Activated T-helper 2 cell treated with anti-CD3 and anti-CD28 coated beads, Interferon-gamma antibody, Interleukin-2, Interleukin-4, amounts not matched to agents 10 μg/mL and 5 μg/mL and 100 μg/mL, durations not matched to agents 14 hours and 24 hours and 36 hours (primary cell): Measurements from ENCODE around the gene EFCC1. TPM values are rescaled to one million over a fixed set of nuclear protein-coding genes. Genes with fewer than 3 reads are reported as not detected.
"Not testable (repeated sequence)": the region's sequence is repeated elsewhere in the genome, so short reads cannot be mapped to it uniquely, and the experiment has no call there.

Experiments used
- DNase-seq: peaks from one replicate; pipeline ENCODE4 v3.0.0; 2021; ENCODE audit warnings: low spot score
- H3K27ac Mint-ChIP-seq: one replicate; pipeline ENCODE4 v1.8.0; 2021; ENCODE audit warnings: mixed read lengths
- H3K27me3 Mint-ChIP-seq: one replicate; pipeline ENCODE4 v1.8.0; 2021; ENCODE audit warnings: low read depth, mixed read lengths
- H3K36me3 Mint-ChIP-seq: one replicate; pipeline ENCODE4 v1.8.0; 2021; ENCODE audit warnings: low read depth, mixed read lengths
- H3K4me1 Mint-ChIP-seq: one replicate; pipeline ENCODE4 v1.8.0; 2021; ENCODE audit warnings: low read depth, mixed read lengths
- H3K4me3 Mint-ChIP-seq: one replicate; pipeline ENCODE4 v1.8.0; 2021; ENCODE audit warnings: low read depth, mild to moderate bottlenecking, moderate library complexity, mixed read lengths
- H3K9me3 Mint-ChIP-seq: one replicate; pipeline ENCODE4 v1.8.0; 2021; ENCODE audit warnings: mixed read lengths
- intact Hi-C: fragments of 100-400 bp; cut with micrococcal nuclease; formaldehyde crosslinking; loops from one replicate; pipeline ENCODE4 v1.15.1; 2023
- total RNA-seq: library from RNA; stranded (reverse); gene quantifications from 2 replicates; pipeline ENCODE4 v1.2.3, GENCODE V29; 2022

The EFCC1 gene
- total RNA-seq, 1 donor from 2014 or later: 0.32 TPM

- Mint-ChIP-seq H3K36me3 (no peaks in the 10 kb centered on the region), H3K27me3 (peaks cover 10% of the 10 kb centered on the region), H3K4me3 (no peak overlapping the region), H3K4me1 (peaks cover 5% of the 10 kb centered on the region), H3K27ac (no peak overlapping the region), H3K9me3 (no peaks in the 10 kb centered on the region)
- DNase-seq: no peak
- intact Hi-C loops: no loop called here
Observed at GRCh38 chr3:129070086-129070885, 69.2 kb downstream of the EFCC1 start.

- Mint-ChIP-seq H3K36me3 (no peaks in the 10 kb centered on the region), H3K4me1 (peaks cover 2% of the 10 kb centered on the region), H3K27ac (no peak overlapping the region), H3K4me3 (no peak overlapping the region), H3K27me3 (peaks cover 3% of the 10 kb centered on the region), H3K9me3 (no peaks in the 10 kb centered on the region)
- DNase-seq: no peak
- intact Hi-C loops: no loop called here
Observed at GRCh38 chr3:129077222-129077621, 76.1 kb downstream of the EFCC1 start.

- no peak for DNase-seq
- Mint-ChIP-seq H3K27me3 (no peaks in the 10 kb centered on the region), H3K4me3 (no peak overlapping the region), H3K9me3 (no peaks in the 10 kb centered on the region), H3K36me3 (no peaks in the 10 kb centered on the region), H3K27ac (no peak overlapping the region), H3K4me1 (peaks cover 2% of the 10 kb centered on the region)
- intact Hi-C loops: no loop called here
Observed at GRCh38 chr3:129078510-129078909, 77.4 kb downstream of the EFCC1 start.

- Mint-ChIP-seq H3K4me3 (no peak overlapping the region), H3K27ac (no peak overlapping the region), H3K36me3 (peaks cover 3% of the 10 kb centered on the region), H3K27me3 (no peaks in the 10 kb centered on the region), H3K4me1 (peaks cover 2% of the 10 kb centered on the region), H3K9me3 (no peaks in the 10 kb centered on the region)
- DNase-seq: no peak
- intact Hi-C loops: no loop called here
Observed at GRCh38 chr3:129081503-129081902, 80.4 kb downstream of the EFCC1 start.

GRCh38 chr3:129082026-129082425 is 80.9 kb downstream of the EFCC1 start:
- no peak for DNase-seq
- H3K27ac Mint-ChIP-seq: no peak overlapping the region
- H3K36me3 Mint-ChIP-seq: peaks cover 3% of the 10 kb centered on the region
- H3K4me3 Mint-ChIP-seq: no peak overlapping the region
- peaks cover 2% of the 10 kb centered on the region for H3K4me1 Mint-ChIP-seq
- intact Hi-C loops: no loop called here
- no peaks in the 10 kb centered on the region for H3K9me3 Mint-ChIP-seq
- H3K27me3 Mint-ChIP-seq: no peaks in the 10 kb centered on the region

GRCh38 chr3:129084501-129084900 is 83.4 kb downstream of the EFCC1 start:
- Mint-ChIP-seq H3K4me3 (no peak overlapping the region), H3K36me3 (peaks cover 3% of the 10 kb centered on the region), H3K27me3 (no peaks in the 10 kb centered on the region), H3K27ac (no peak overlapping the region), H3K4me1 (peaks cover 2% of the 10 kb centered on the region), H3K9me3 (no peaks in the 10 kb centered on the region)
- intact Hi-C loops: no loop called here
- DNase-seq: no peak

GRCh38 chr3:129085165-129085715 is 84.1 kb downstream of the EFCC1 start:
- Mint-ChIP-seq H3K4me1 (peaks cover 2% of the 10 kb centered on the region), H3K9me3 (no peaks in the 10 kb centered on the region), H3K36me3 (peaks cover 3% of the 10 kb centered on the region), H3K27me3 (no peaks in the 10 kb centered on the region), H3K27ac (no peak overlapping the region), H3K4me3 (no peak overlapping the region)
- intact Hi-C loops: no loop called here
- DNase-seq: no peak

- Mint-ChIP-seq H3K4me1 (peaks cover 2% of the 10 kb centered on the region), H3K36me3 (peaks cover 3% of the 10 kb centered on the region), H3K27ac (no peak overlapping the region), H3K4me3 (no peak overlapping the region), H3K9me3 (no peaks in the 10 kb centered on the region), H3K27me3 (no peaks in the 10 kb centered on the region)
- no peak for DNase-seq
- intact Hi-C loops: no loop called here
Observed at GRCh38 chr3:129085818-129086217, 84.7 kb downstream of the EFCC1 start.

GRCh38 chr3:129087138-129087702 is 86.1 kb downstream of the EFCC1 start:
- H3K9me3 Mint-ChIP-seq: no peaks in the 10 kb centered on the region
- intact Hi-C loops: no loop called here
- H3K4me1 Mint-ChIP-seq: no peaks in the 10 kb centered on the region
- no peak for DNase-seq
- H3K4me3 Mint-ChIP-seq: no peak overlapping the region
- peaks cover 5% of the 10 kb centered on the region for H3K36me3 Mint-ChIP-seq
- H3K27ac Mint-ChIP-seq: no peak overlapping the region
- H3K27me3 Mint-ChIP-seq: no peaks in the 10 kb centered on the region

GRCh38 chr3:129087904-129088303 is 86.8 kb downstream of the EFCC1 start:
- H3K9me3 Mint-ChIP-seq, intact Hi-C loops, H3K4me1 Mint-ChIP-seq, H3K4me3 Mint-ChIP-seq, H3K36me3 Mint-ChIP-seq, H3K27ac Mint-ChIP-seq, DNase-seq, H3K27me3 Mint-ChIP-seq: not testable (repeated sequence)

- H3K27ac Mint-ChIP-seq, H3K4me1 Mint-ChIP-seq, DNase-seq, H3K9me3 Mint-ChIP-seq, intact Hi-C loops, H3K36me3 Mint-ChIP-seq, H3K27me3 Mint-ChIP-seq, H3K4me3 Mint-ChIP-seq: not testable (repeated sequence)
Observed at GRCh38 chr3:129088312-129088711, 87.2 kb downstream of the EFCC1 start.
